ENCODE results near the gene ZDHHC17. TPM values are rescaled to one million over a fixed set of nuclear protein-coding genes. Genes with fewer than 3 reads are reported as not detected.
A peak's percentile ranks its signal among the peaks of the same experiment; 100 is the strongest.

Gene ZDHHC17
- total RNA-seq, 4 donors from 2014 or later = 56.7 to 163 (median 80.8) TPM

GRCh38 chr12:76789335-76790050 lies 25.6 kb downstream of the ZDHHC17 start:
- no peaks in the 10 kb centered on the region for H3K36me3 ChIP-seq
- H3K4me1 ChIP-seq = peaks cover 0 to 56% (median 9%) of the 10 kb centered on the region in 4 donors
- H3K4me3 ChIP-seq = no peak overlapping the region
- H3K27ac ChIP-seq = no peak overlapping the region
- DNase-seq (ENCODE audit: low spot score in 2 of 2) = no peak
- H3K9me3 ChIP-seq = no peaks in the 10 kb centered on the region
- WGBS, 2 donors = 66 to 67% methylated on average over 3 of the region's 3 CpGs
- no peak for TF ChIP-seq POLR2A (IDR thresholded peaks at IDR 0.05)
- TF ChIP-seq CTCF (IDR thresholded peaks at IDR 0.05) = no peak
- no peak for TF ChIP-seq EP300 (IDR thresholded peaks at IDR 0.05)
- no peaks in the 10 kb centered on the region for H3K27me3 ChIP-seq

- H3K27me3 ChIP-seq = no peaks in the 10 kb centered on the region
- TF ChIP-seq EP300 (IDR thresholded peaks at IDR 0.05) = no peak
- peak; percentile 46 to 72 (median 62) for TF ChIP-seq CTCF (IDR thresholded peaks at IDR 0.05)
- no peak for TF ChIP-seq POLR2A (IDR thresholded peaks at IDR 0.05)
- 44 to 45% methylated on average over 4 of the region's 4 CpGs for WGBS, 2 donors
- no peak for DNase-seq (ENCODE audit: low spot score in 2 of 2)
- H3K4me1 ChIP-seq = peaks cover 0 to 56% (median 0%) of the 10 kb centered on the region in 4 donors
- no peaks in the 10 kb centered on the region for H3K9me3 ChIP-seq
- no peaks in the 10 kb centered on the region for H3K36me3 ChIP-seq
- no peak overlapping the region for H3K27ac ChIP-seq
- no peak overlapping the region for H3K4me3 ChIP-seq
Observed at GRCh38 chr12:76790564-76791552, 26.9 kb downstream of the ZDHHC17 start.

GRCh38 chr12:76792828-76793227 lies 28.9 kb downstream of the ZDHHC17 start:
- 33 to 41% methylated on average over 1 of the region's 1 CpG for WGBS, 2 donors
- H3K36me3 ChIP-seq = peaks cover 0 to 4% (median 0%) of the 10 kb centered on the region in 3 donors
- no peaks in the 10 kb centered on the region for H3K9me3 ChIP-seq
- no peak overlapping the region for H3K27ac ChIP-seq
- TF ChIP-seq CTCF (IDR thresholded peaks at IDR 0.05) (no peak), EP300 (IDR thresholded peaks at IDR 0.05) (no peak), POLR2A (IDR thresholded peaks at IDR 0.05) (no peak)
- peaks cover 0 to 60% (median 0%) of the 10 kb centered on the region in 4 donors for H3K4me1 ChIP-seq
- no peak for DNase-seq (ENCODE audit: low spot score in 2 of 2)
- no peaks in the 10 kb centered on the region for H3K27me3 ChIP-seq
- no peak overlapping the region for H3K4me3 ChIP-seq

- DNase-seq (ENCODE audit: low spot score in 2 of 2) = no peak
Observed at GRCh38 chr12:76798864-76799263, 34.9 kb downstream of the ZDHHC17 start.

More at GRCh38 chr12:76798864-76799263, 34.9 kb downstream of the ZDHHC17 start:
- no peak for TF ChIP-seq CTCF (IDR thresholded peaks at IDR 0.05)
- TF ChIP-seq POLR2A (IDR thresholded peaks at IDR 0.05) = no peak
- TF ChIP-seq EP300 (IDR thresholded peaks at IDR 0.05) = no peak
- no peak overlapping the region for H3K4me3 ChIP-seq
- peaks cover 0 to 26% (median 0%) of the 10 kb centered on the region in 4 donors for H3K4me1 ChIP-seq
- H3K27me3 ChIP-seq = no peaks in the 10 kb centered on the region
- H3K9me3 ChIP-seq = peaks cover 0 to 11% (median 3%) of the 10 kb centered on the region in 4 donors
- peaks cover 0 to 59% (median 0%) of the 10 kb centered on the region in 3 donors for H3K36me3 ChIP-seq
- WGBS, 2 donors = 95 to 99% methylated on average over 4 of the region's 4 CpGs
- no peak overlapping the region for H3K27ac ChIP-seq

Data from tibial nerve (tissue), 4 donors.